K562 (cell line): ENCODE results near the gene IL20RB. TPM values are rescaled to one million over a fixed set of nuclear protein-coding genes. Genes with fewer than 3 reads are reported as not detected.

Experiments used
- ATAC-seq: fragments of 200-7000 bp; cut with Tn5 transposase; 3 replicates; pipeline ENCODE4 v1.9.1; 2020; ENCODE audit warnings: moderate library complexity
- BruUV-seq: library from RNA; stranded (reverse); fragments of 400-500 nt; replicated peaks from 2 replicates; lab custom pipeline; 2021; lab: Mats Ljungman, UMichigan
- CTCF ChIA-PET: fragments of 300-600 bp; formaldehyde crosslinking; extraction: SDS; loops from one replicate; lab custom pipeline; 2021; ENCODE audit warnings: low intra/inter-chr PET ratio; lab: Yijun Ruan, JAX
- POLR2A ChIA-PET: fragments of 300-600, 350-650 bp; sonication (Branson Sonifier 250); formaldehyde crosslinking; extraction: SDS; loops from one replicate; lab custom pipeline; 2021; ENCODE audit warnings: antibody characterized with exemption, inconsistent platforms; lab: Yijun Ruan, JAX
- DNase-seq, 4 experiments: peaks; one replicate each; pipeline versions ENCODE4 v3.0.0 to v3.0.0-alpha.2; 2011 to 2018; ENCODE audit warnings: low spot score in 3 of 4, mixed read lengths in 3 of 4; ENCODE audit errors: extremely low read depth in 1 of 4
- FAIRE-seq: peaks from 2 replicates; lab custom pipeline; 2011; peaks lifted over from hg19 to GRCh38; lab: Jason Lieb, UNC
- H2AFZ ChIP-seq: 2 replicates; pipeline ENCODE4 v1.6.0; 2011; ENCODE audit warnings: low read depth, low read length, control low read depth, inconsistent platforms
- H3K27ac ChIP-seq: fragments of 200-600 bp; 3 replicates; pipeline ENCODE4 v1.8.0; 2011; ENCODE audit warnings: low read depth, mild to moderate bottlenecking, control low read depth, inconsistent platforms, low read length, moderate library complexity, mixed read lengths; ENCODE audit errors: extremely low read depth
- H3K27me3 ChIP-seq, 2 experiments: fragments of 300-600 bp in 1 of 2; 2 replicates in 1 of 2; 3 replicates in 1 of 2; pipeline versions ENCODE4 v1.6.0 to v1.8.0; 2011; ENCODE audit warnings: inconsistent platforms in 2 of 2, low read length in 2 of 2, mild to moderate bottlenecking in 1 of 2, mixed read lengths in 1 of 2, moderate library complexity in 1 of 2; ENCODE audit not compliant: control insufficient read depth in 2 of 2, insufficient read depth in 2 of 2
- H3K36me3 ChIP-seq: fragments of 300-600 bp; 3 replicates; pipeline ENCODE4 v1.8.0; 2011; ENCODE audit warnings: mild to moderate bottlenecking, low read length, inconsistent platforms; ENCODE audit not compliant: control insufficient read depth, insufficient read depth
- H3K4me1 ChIP-seq, 2 experiments: fragments of 200-600 bp in 1 of 2; replicated peaks in 1 of 2; 2 replicates in 1 of 2; 3 replicates in 1 of 2; pipeline versions ENCODE4 v1.5.1 to v1.8.0; 2011; ENCODE audit warnings: inconsistent platforms in 2 of 2, low read length in 2 of 2, mild to moderate bottlenecking in 1 of 2, mixed read lengths in 1 of 2, moderate library complexity in 1 of 2; ENCODE audit not compliant: control insufficient read depth in 2 of 2, insufficient read depth in 2 of 2
- H3K4me2 ChIP-seq: 2 replicates; pipeline ENCODE4 v1.6.1; 2011; ENCODE audit warnings: low read length, control low read depth, inconsistent platforms, mixed read lengths; ENCODE audit not compliant: insufficient read depth
- H3K4me3 ChIP-seq: fragments of 200-600 bp; sonication (generic), shearing (Covaris generic); 2 replicates; pipeline ENCODE4 v1.5.1; 2016; ENCODE audit warnings: control low read depth, inconsistent platforms
- H3K79me2 ChIP-seq: fragments of 200-600 bp; 3 replicates; pipeline ENCODE4 v1.8.0; 2011; ENCODE audit warnings: low read length, inconsistent platforms; ENCODE audit not compliant: control insufficient read depth, insufficient read depth
- H3K9ac ChIP-seq, 2 experiments: 2 replicates each; pipeline versions ENCODE4 v1.6.0 to v1.6.1; 2011; ENCODE audit warnings: low read depth in 2 of 2, low read length in 2 of 2, control low read depth in 1 of 2, inconsistent platforms in 1 of 2, mild to moderate bottlenecking in 1 of 2, mixed read lengths in 1 of 2; ENCODE audit not compliant: insufficient read depth in 1 of 2
- H3K9me1 ChIP-seq: one replicate; pipeline ENCODE4 v1.6.0; 2011; ENCODE audit warnings: inconsistent platforms, mild to moderate bottlenecking, low read length, moderate library complexity; ENCODE audit not compliant: control insufficient read depth, insufficient read depth
- H3K9me3 ChIP-seq: replicated peaks from 2 replicates; pipeline ENCODE4 v1.5.1; 2011; ENCODE audit warnings: low read depth, low read length, inconsistent platforms; ENCODE audit not compliant: control insufficient read depth, insufficient read depth
- H4K20me1 ChIP-seq: replicated peaks from 2 replicates; pipeline ENCODE4 v1.6.1; 2011; ENCODE audit warnings: low read length, inconsistent platforms, mixed read lengths; ENCODE audit not compliant: control insufficient read depth, insufficient read depth
- ADNP ChIP-seq: fragments of 200-800 bp; sonication (Bioruptor generic); IDR thresholded peaks from 2 replicates; pipeline ENCODE4 v1.6.1; 2016; ENCODE audit warnings: missing genetic modification characterization, missing compliant biosample characterization
- ESRRA ChIP-seq: fragments of 450-650 bp; IDR thresholded peaks from 2 replicates; pipeline ENCODE4 v1.6.1; 2014; ENCODE audit warnings: low read depth, mild to moderate bottlenecking, moderate library complexity, borderline replicate concordance
- HDGF ChIP-seq: fragments of 450-650 bp; IDR thresholded peaks from 2 replicates; pipeline ENCODE4 v1.6.1; 2016
- PRDM10 ChIP-seq: fragments of 450-650 bp; IDR thresholded peaks from 2 replicates; pipeline ENCODE4 v1.6.1; 2018; ENCODE audit not compliant: partially characterized antibody
- WGBS: fragments of 100-300 bp; shearing (Covaris generic); methylation state at CpG from one replicate; pipeline ENCODE4 v1.1.6; 2016; ENCODE audit warnings: low coverage, mixed read lengths; ENCODE audit not compliant: insufficient coverage; ENCODE audit errors: missing lambda C conversion rate; 5-methylcytosine and 5-hydroxymethylcytosine counted together
- in situ Hi-C: fragments of 300-500 bp; cut with MboI; formaldehyde crosslinking; loops from 4 replicates; pipeline ENCODE4 v1.15.0; 2018; ENCODE audit warnings: inconsistent platforms, mixed read lengths
- intact Hi-C: fragments of 100-400 bp; cut with micrococcal nuclease; formaldehyde crosslinking; loops from 2 replicates; pipeline ENCODE4 v1.14.2; 2022
- polyA plus RNA-seq, 8 experiments: library from polyadenylated mRNA; depleted of rRNA in 4 of 8; stranded (reverse) in 5 of 8; unstranded in 3 of 8; fragments of >200 nt; fragmentation: Nextera tagmentation in 2 of 8; fragmentation: Illumina TruSeq in 1 of 8; extraction: Ambion mirVana in 2 of 8; extraction: Trizol in 1 of 8; gene quantifications; 2 replicates each; pipeline versions ENCODE4 v1.2.1 to v1.2.3, GENCODE V29; 2011 to 2014; ENCODE audit warnings: inconsistent platforms in 1 of 8, missing spikeins in 1 of 8
- total RNA-seq, 7 experiments: library from RNA; depleted of rRNA in 6 of 7; stranded (reverse); fragments of >200 nt in 6 of 7; fragmentation: Illumina TruSeq in 2 of 7; extraction: Trizol in 2 of 7; gene quantifications; 2 replicates each; pipeline versions ENCODE4 v1.2.1 to v1.2.3, GENCODE V29; 2011 to 2021; ENCODE audit warnings: low replicate concordance in 1 of 7

Gene IL20RB
- total and polyA plus RNA-seq, 9 of the 15 experiments (the other 6 are each of a cell fraction or from before 2014, with no cell fraction given), result 0.77 to 9.9 (median 6.1) TPM

- no peak for ATAC-seq
- ChIA-PET CTCF (no interaction called here), POLR2A (no interaction called here)
- Histone ChIP-seq H3K9ac (no peak overlapping the region), H2AFZ (no peak overlapping the region), H3K79me2 (no peaks in the 10 kb centered on the region), H3K36me3 (no peaks in the 10 kb centered on the region), H4K20me1 (no peaks in the 10 kb centered on the region), H3K27ac (no peak overlapping the region), H3K27me3 (no peaks in the 10 kb centered on the region), H3K4me3 (no peak overlapping the region), H3K4me2 (no peak overlapping the region), H3K4me1 (peaks cover 0 to 17% of the 10 kb centered on the region in 2 experiments; a peak in 3 of 5 replicates), H3K9me3 (no peaks in the 10 kb centered on the region), H3K9me1 (no peaks in the 10 kb centered on the region)
- no peak for FAIRE-seq
- WGBS, result 100% methylated on average over 2 of the region's 2 CpGs
- TF ChIP-seq ESRRA, result 0 out of 2 replicates have a peak, but pooled peaks have one; percentile 18
- TF ChIP-seq ADNP (tag), result no peak
- intact Hi-C loops, result no loop called here
- BruUV-seq, result no TSS peak
- DNase-seq, result no peak
- in situ Hi-C loops, result no loop called here
Measured at GRCh38 chr3:136954251-136954650, 3.5 kb upstream of the IL20RB start.

- 68% methylated on average over 3 of the region's 4 CpGs for WGBS
- no peak for FAIRE-seq
- intact Hi-C loops (loop anchor here (5.0 kb wide), 2 partner anchors 93 to 203 kb away; partner anchors contain the start of genes NCK1 and STAG1), in situ Hi-C loops (no loop called here)
- Histone ChIP-seq H3K79me2 (no peaks in the 10 kb centered on the region), H4K20me1 (no peaks in the 10 kb centered on the region), H3K9me1 (no peaks in the 10 kb centered on the region), H2AFZ (no peak overlapping the region), H3K27me3 (no peaks in the 10 kb centered on the region), H3K4me2 (no peak overlapping the region), H3K9me3 (no peaks in the 10 kb centered on the region), H3K36me3 (no peaks in the 10 kb centered on the region), H3K9ac (no peak overlapping the region), H3K27ac (0 out of 3 replicates have a peak overlapping the region, but pooled peaks have one; percentile 26), H3K4me3 (no peak overlapping the region), H3K4me1 (peaks cover 0 to 17% of the 10 kb centered on the region in 2 experiments; a peak in 3 of 5 replicates)
- ChIA-PET POLR2A (interaction anchor here (0.6 kb wide), 1 partner anchor 760 kb away, joined by 3 read pairs; no protein-coding TSS in a partner anchor), CTCF (no interaction called here)
- no TSS peak for BruUV-seq
- DNase-seq, result no peak
- ATAC-seq, result no peak
- TF ChIP-seq PRDM10 (peak; percentile 52), HDGF (no peak)
Measured at GRCh38 chr3:136954980-136955780, 2.6 kb upstream of the IL20RB start.
